Gastrocnemius medialis (tissue), 4 donors: ENCODE data around the gene KCNT1. TPM values are rescaled to one million over a fixed set of nuclear protein-coding genes. Genes with fewer than 3 reads are reported as not detected.

ENCODE experiments used
- ATAC-seq, 2 donors: fragments of 150-250 bp; one replicate each; pipeline ENCODE4 v1.9.1; 2016
- DNase-seq, 2 donors: peaks; one replicate each; pipeline ENCODE4 v3.0.0-alpha.2; 2019
- H3K27ac ChIP-seq, 4 donors: fragments of 200-600 bp; sonication (generic); 1 replicate in 1 of 4; 2 replicates in 3 of 4; pipeline ENCODE4 v1.5.1; 2016 to 2018; ENCODE audit warnings: mild to moderate bottlenecking in 2 of 4, moderate library complexity in 1 of 4
- H3K27me3 ChIP-seq, 3 donors: fragments of 200-600 bp; sonication (generic) in 2 of 3; 1 replicate in 1 of 3; 2 replicates in 2 of 3; pipeline versions ENCODE4 v1.5.1 to v1.6.0; 2016 to 2019; ENCODE audit warnings: mild to moderate bottlenecking in 1 of 3, moderate library complexity in 1 of 3
- H3K36me3 ChIP-seq, 2 donors: fragments of 200-600 bp; sonication (generic) in 1 of 2; one replicate each; pipeline ENCODE4 v1.5.1; 2017 to 2018
- H3K4me1 ChIP-seq, 2 donors: fragments of 200-600 bp; sonication (generic) in 1 of 2; one replicate each; pipeline ENCODE4 v1.5.1; 2016 to 2017; ENCODE audit warnings: mild to moderate bottlenecking in 2 of 2
- H3K4me3 ChIP-seq, 4 donors: fragments of 200-600 bp; sonication (generic) in 3 of 4; 1 replicate in 1 of 4; 2 replicates in 3 of 4; pipeline ENCODE4 v1.5.1; 2016 to 2019; ENCODE audit warnings: mild to moderate bottlenecking in 2 of 4
- H3K9me3 ChIP-seq, 3 donors: fragments of 200-600 bp; sonication (generic) in 2 of 3; 1 replicate in 1 of 3; 2 replicates in 2 of 3; pipeline ENCODE4 v1.5.1; 2016 to 2019
- CTCF ChIP-seq, 5 experiments: fragments of 450-650 bp in 3 of 5; fragments of 200-600 bp in 2 of 5; sonication (generic) in 2 of 5; IDR thresholded peaks in 4 of 5; conservative IDR thresholded peaks in 1 of 5; 1 replicate in 4 of 5; 2 replicates in 1 of 5; pipeline ENCODE4 v1.5.1; 2016 to 2019; ENCODE audit warnings: antibody characterized with exemption in 5 of 5, mild to moderate bottlenecking in 3 of 5, moderate library complexity in 3 of 5
- POLR2A ChIP-seq, 2 donors: fragments of 450-650 bp; IDR thresholded peaks; one replicate each; pipeline ENCODE4 v1.6.1; 2017; ENCODE audit warnings: antibody characterized with exemption in 2 of 2, mild to moderate bottlenecking in 2 of 2, moderate library complexity in 2 of 2
- in situ Hi-C, 4 donors: fragments of 200-750 bp; cut with MboI; loops; one replicate each; pipeline versions ENCODE4 v1.15.0 to v1.8.0; 2017; ENCODE audit warnings: low sequenced_read_pairs in 4 of 4
- intact Hi-C: fragments of 100-400 bp; cut with DNase I; formaldehyde crosslinking; loops from one replicate; pipeline ENCODE4 v1.15.1; 2023; ENCODE audit warnings: low total_unique reads
- total RNA-seq, 4 donors: library from RNA; depleted of rRNA; stranded (reverse); fragments of >200 nt; gene quantifications; one replicate each; pipeline versions ENCODE4 v1.1.0 to v1.2.3, GENCODE V29; 2016

Gene KCNT1
- total RNA-seq, 4 donors from 2014 or later = 2.3 to 8.7 (median 5.3) TPM

DNA sequence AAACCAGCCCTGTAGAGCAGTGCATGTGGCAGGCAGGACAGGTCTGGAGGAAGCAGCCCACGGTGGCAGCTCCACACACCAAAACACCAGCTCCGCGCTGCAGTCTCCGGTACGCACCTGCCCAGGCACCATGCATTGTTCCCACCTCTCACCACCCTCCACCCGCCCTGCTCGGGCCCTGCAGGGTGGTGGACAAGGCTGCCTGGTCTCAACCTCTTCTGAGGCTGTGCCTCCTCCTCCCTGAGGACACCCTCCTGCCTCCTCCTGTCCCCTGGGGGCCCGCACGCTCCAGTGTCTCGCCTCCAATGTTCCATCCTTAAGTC lies 96.2 kb downstream of the KCNT1 start:
- H3K9me3 ChIP-seq = no peaks in the 10 kb centered on the region
- TF ChIP-seq CTCF (IDR thresholded peaks at IDR 0.05 in 4 of 5, conservative IDR thresholded peaks at IDR 0.05 in 1 of 5) (no peak), POLR2A (IDR thresholded peaks at IDR 0.05) (no peak)
- peaks cover 0 to 17% (median 13%) of the 10 kb centered on the region in 3 donors for H3K27me3 ChIP-seq
- DNase-seq (no peak), ATAC-seq (no peak)
- no peak overlapping the region for H3K4me3 ChIP-seq
- in situ Hi-C loops = no loop called here
- H3K36me3 ChIP-seq = no peaks in the 10 kb centered on the region
- intact Hi-C loops = loop anchor here (5.0 kb wide), 1 partner anchor 164 kb away; the partner anchor contains the start of gene UBAC1
- peak overlapping the region in 2 of 4 donors; percentile 54 to 72 for H3K27ac ChIP-seq
- H3K4me1 ChIP-seq = peaks cover 15 to 17% of the 10 kb centered on the region in 2 donors

GRCh38 chr9:135799261-135799660 lies 97.3 kb downstream of the KCNT1 start:
- DNase-seq (no peak), ATAC-seq (no peak)
- H3K27ac ChIP-seq = no peak overlapping the region
- intact Hi-C loops (loop anchor here (5.0 kb wide), 1 partner anchor 163 kb away; the partner anchor contains the start of gene UBAC1), in situ Hi-C loops (no loop called here)
- no peak for TF ChIP-seq CTCF (IDR thresholded peaks at IDR 0.05 in 4 of 5, conservative IDR thresholded peaks at IDR 0.05 in 1 of 5)
- no peak for TF ChIP-seq POLR2A (IDR thresholded peaks at IDR 0.05)
- H3K9me3 ChIP-seq = no peaks in the 10 kb centered on the region
- peaks cover 0 to 17% (median 13%) of the 10 kb centered on the region in 3 donors for H3K27me3 ChIP-seq
- H3K4me1 ChIP-seq = peaks cover 15 to 17% of the 10 kb centered on the region in 2 donors
- no peak overlapping the region for H3K4me3 ChIP-seq
- no peaks in the 10 kb centered on the region for H3K36me3 ChIP-seq

- ATAC-seq = no peak
- Histone ChIP-seq H3K27me3 (peaks cover 0 to 9% (median 8%) of the 10 kb centered on the region in 3 donors), H3K9me3 (no peaks in the 10 kb centered on the region), H3K4me1 (peaks cover 15 to 17% of the 10 kb centered on the region in 2 donors), H3K27ac (no peak overlapping the region), H3K36me3 (no peaks in the 10 kb centered on the region), H3K4me3 (no peak overlapping the region)
- TF ChIP-seq CTCF (IDR thresholded peaks at IDR 0.05 in 4 of 5, conservative IDR thresholded peaks at IDR 0.05 in 1 of 5) = no peak
- TF ChIP-seq POLR2A (IDR thresholded peaks at IDR 0.05) = no peak
- no peak for DNase-seq
- intact Hi-C loops (no loop called here), in situ Hi-C loops (no loop called here)
Measured at GRCh38 chr9:135801070-135801469, 99.1 kb downstream of the KCNT1 start.

- DNase-seq (no peak), ATAC-seq (no peak)
- intact Hi-C loops (no loop called here), in situ Hi-C loops (no loop called here)
- Histone ChIP-seq H3K4me3 (no peak overlapping the region), H3K36me3 (no peaks in the 10 kb centered on the region), H3K4me1 (peaks cover 7% of the 10 kb centered on the region in 2 donors), H3K27me3 (no peaks in the 10 kb centered on the region), H3K27ac (no peak overlapping the region), H3K9me3 (no peaks in the 10 kb centered on the region)
- TF ChIP-seq POLR2A (IDR thresholded peaks at IDR 0.05) (no peak), CTCF (IDR thresholded peaks at IDR 0.05 in 4 of 5, conservative IDR thresholded peaks at IDR 0.05 in 1 of 5) (no peak)
Measured at GRCh38 chr9:135802876-135803419, 101.0 kb downstream of the KCNT1 start.

DNA sequence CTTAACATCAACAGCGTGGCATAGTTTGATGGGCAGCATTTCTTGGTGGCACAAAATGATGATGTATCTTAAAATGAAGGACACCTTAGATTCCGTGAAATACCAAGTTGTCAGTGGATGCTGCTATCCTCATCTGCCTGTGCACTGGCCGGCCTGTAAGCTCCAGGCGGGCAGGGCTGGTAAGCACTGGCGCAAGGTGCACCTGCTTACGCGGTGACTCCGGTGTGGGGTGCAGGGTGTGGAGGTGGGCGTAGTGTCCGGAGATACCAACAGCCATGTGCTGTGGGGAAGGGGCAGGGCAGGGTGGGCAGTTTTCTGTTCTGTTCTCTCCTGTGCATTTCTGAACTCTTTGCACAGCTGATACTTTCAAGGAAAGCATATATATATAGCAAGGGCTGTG lies 101.5 kb downstream of the KCNT1 start:
- no peaks in the 10 kb centered on the region for H3K9me3 ChIP-seq

More for the DNA sequence above, 101.5 kb downstream of the KCNT1 start:
- in situ Hi-C loops (no loop called here), intact Hi-C loops (no loop called here)
- DNase-seq (no peak), ATAC-seq (no peak)
- Histone ChIP-seq H3K27me3 (no peaks in the 10 kb centered on the region), H3K36me3 (no peaks in the 10 kb centered on the region), H3K4me1 (peaks cover 2% of the 10 kb centered on the region in 2 donors), H3K4me3 (no peak overlapping the region), H3K27ac (no peak overlapping the region)
- TF ChIP-seq CTCF (IDR thresholded peaks at IDR 0.05 in 4 of 5, conservative IDR thresholded peaks at IDR 0.05 in 1 of 5) (no peak), POLR2A (IDR thresholded peaks at IDR 0.05) (no peak)
